GM12891 (cell line): Measurements from ENCODE around the gene CAB39.

Source experiments
- DNase-seq: peaks from one replicate; pipeline ENCODE4 v3.0.0; 2011; ENCODE audit warnings: low spot score; ENCODE audit not compliant: insufficient read length
- FAIRE-seq: peaks from 2 replicates; lab custom pipeline; 2011; peaks lifted over from hg19 to GRCh38; lab: Jason Lieb, UNC
- PAX5 ChIP-seq: IDR thresholded peaks from 2 replicates; pipeline ENCODE4 v1.6.1; 2011; ENCODE audit warnings: low read length, moderate library complexity, mild to moderate bottlenecking; ENCODE audit not compliant: insufficient read depth, severe bottlenecking
- POLR2A ChIP-seq: IDR thresholded peaks from 2 replicates; pipeline ENCODE4 v1.6.1; 2011; ENCODE audit warnings: low read depth, low read length, control low read depth
- POLR2AphosphoS5 ChIP-seq: IDR thresholded peaks from 2 replicates; pipeline ENCODE4 v1.6.1; 2011; ENCODE audit warnings: low read depth, low read length, control low read depth
- POU2F2 ChIP-seq: IDR thresholded peaks from 2 replicates; pipeline ENCODE4 v1.6.1; 2011; ENCODE audit warnings: low read depth, mild to moderate bottlenecking, control low read depth, low read length, moderate library complexity
- SPI1 ChIP-seq: IDR thresholded peaks from 2 replicates; pipeline ENCODE4 v1.6.1; 2011; ENCODE audit warnings: low read depth, low read length, control low read depth
- TAF1 ChIP-seq: IDR thresholded peaks from 2 replicates; pipeline ENCODE4 v1.6.1; 2011; ENCODE audit warnings: low read depth, low read length, control low read depth

The CAB39 gene

DNA sequence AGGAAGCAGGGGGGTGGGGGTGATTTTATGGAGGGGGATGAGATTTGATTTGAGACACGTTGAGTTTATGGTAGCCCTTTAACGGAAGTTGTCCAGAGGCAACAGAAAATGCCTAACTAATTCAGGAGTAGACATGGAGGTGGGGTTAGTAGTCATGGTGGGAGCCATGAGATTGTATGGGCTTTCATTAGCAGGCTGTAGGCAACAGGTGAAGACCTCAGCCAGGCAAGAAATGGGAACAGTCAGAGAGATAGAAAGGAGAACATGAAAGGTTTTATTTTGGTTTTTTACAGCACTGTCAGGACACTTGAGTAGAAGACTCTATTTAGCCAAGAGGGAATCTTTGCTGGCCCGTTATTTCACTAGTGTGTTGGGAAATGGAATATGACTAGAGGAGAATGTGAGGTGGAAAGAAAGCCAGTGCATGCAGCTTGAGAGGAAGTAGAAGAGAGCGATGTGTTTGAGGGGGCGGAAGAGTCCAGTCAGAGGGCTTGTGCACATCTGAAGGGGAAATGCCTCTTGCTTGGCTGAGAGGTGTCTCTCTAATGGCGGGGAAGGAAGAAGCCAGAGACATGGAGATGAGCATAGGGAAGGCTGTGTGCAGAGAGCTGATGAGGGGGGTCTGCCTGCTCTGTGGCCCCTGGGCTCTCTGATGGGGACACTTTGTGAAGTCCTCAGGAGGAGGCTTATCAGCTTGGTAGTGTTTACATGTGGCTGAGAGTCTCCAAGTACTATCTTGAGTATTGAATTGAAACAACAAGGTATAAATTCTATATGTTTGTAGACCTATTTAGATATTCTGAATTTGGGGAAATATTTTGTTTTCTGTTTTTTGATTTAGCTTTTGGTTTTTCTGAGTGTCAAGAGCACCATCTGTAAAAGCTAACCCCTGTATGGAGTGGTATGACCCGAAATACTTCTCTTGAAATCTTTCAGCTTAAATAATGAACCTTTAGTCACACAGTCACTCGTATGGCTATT lies 85.2 kb downstream of the CAB39 start:
- TF ChIP-seq POLR2AphosphoS5 (no peak; the same call in 1 of the 2 replicates), TAF1 (0 out of 2 replicates have a peak, but pooled peaks have one; percentile 47), POLR2A (0 out of 2 replicates have a peak, but pooled peaks have one; percentile 45), SPI1 (peak; percentile 79), PAX5 (no peak), POU2F2 (peak; percentile 19; the same call in 1 of the 2 replicates)
- FAIRE-seq (peak; percentile 73), DNase-seq (no peak)

- TF ChIP-seq SPI1 (no peak), POLR2AphosphoS5 (no peak), TAF1 (no peak), PAX5 (no peak), POLR2A (no peak), POU2F2 (no peak)
- no peak for DNase-seq
- peak; percentile 85 for FAIRE-seq
Observed at GRCh38 chr2:230798769-230799399, 86.2 kb downstream of the CAB39 start.

DNA sequence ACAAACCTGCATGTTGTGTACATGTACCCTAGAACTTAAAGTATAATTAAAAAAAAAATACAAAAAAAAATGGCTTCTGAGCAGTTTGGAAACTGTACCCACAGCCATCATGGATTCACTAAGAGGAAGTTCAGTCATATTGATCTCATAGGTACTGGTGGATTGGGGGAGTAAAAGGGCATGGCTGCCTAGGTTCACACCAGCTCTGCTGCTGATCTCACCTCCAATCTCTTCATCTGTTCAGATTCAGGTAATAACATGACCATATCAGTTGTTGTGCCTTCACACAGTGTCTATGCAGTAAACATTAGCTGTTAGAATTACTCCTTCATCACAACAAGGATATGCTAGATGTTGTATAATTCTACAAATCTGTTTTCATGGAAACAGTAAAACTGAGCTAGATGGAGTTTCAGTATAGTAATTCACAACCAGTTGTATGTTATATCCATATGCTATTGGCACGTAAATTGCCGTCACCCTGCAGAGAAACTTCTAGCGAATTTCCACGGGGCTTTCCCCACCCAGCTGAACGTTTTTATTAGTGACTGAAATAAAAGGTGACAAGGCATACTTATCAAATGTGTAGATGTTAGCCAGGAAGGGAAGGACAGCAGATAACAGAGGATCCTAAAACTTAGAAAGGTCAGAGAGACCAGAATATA lies 92.8 kb downstream of the CAB39 start:
- DNase-seq (no peak), FAIRE-seq (peak; percentile 13)
- no peak for TF ChIP-seq POU2F2
- no peak for TF ChIP-seq POLR2A
- TF ChIP-seq PAX5 = no peak
- TF ChIP-seq TAF1 = no peak
- no peak for TF ChIP-seq SPI1
- no peak for TF ChIP-seq POLR2AphosphoS5

- FAIRE-seq (no peak), DNase-seq (no peak)
Observed at GRCh38 chr2:230807729-230808128, 95.1 kb downstream of the CAB39 start.

DNA sequence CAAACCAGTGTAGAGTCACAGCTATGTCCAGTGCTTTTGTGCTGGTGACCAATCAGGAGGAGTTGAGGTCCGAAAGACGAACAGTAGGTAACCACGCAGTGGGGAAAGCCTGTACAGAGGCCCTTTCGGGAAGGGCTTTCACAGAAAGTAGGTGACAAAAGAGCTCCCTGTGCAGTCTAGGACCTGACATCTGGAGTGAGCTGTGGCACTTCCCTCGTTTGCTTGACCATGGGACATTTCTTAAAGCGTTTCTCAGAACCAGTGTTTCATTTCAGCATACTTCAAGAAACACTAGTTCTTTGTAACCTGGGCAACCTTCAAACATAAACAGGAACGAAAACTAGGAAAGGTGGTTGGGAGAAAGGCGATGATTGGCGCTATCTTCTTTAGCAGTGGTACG lies 96.4 kb downstream of the CAB39 start:
- no peak for FAIRE-seq
- no peak for DNase-seq
- TF ChIP-seq POU2F2 (no peak), POLR2A (no peak), POLR2AphosphoS5 (no peak), PAX5 (no peak), SPI1 (no peak), TAF1 (no peak)

More at GRCh38 chr2:230807729-230808128, 95.1 kb downstream of the CAB39 start:
- no peak for TF ChIP-seq PAX5
- no peak for TF ChIP-seq POLR2A
- no peak for TF ChIP-seq POLR2AphosphoS5
- no peak for TF ChIP-seq POU2F2
- no peak for TF ChIP-seq TAF1
- no peak for TF ChIP-seq SPI1

DNA sequence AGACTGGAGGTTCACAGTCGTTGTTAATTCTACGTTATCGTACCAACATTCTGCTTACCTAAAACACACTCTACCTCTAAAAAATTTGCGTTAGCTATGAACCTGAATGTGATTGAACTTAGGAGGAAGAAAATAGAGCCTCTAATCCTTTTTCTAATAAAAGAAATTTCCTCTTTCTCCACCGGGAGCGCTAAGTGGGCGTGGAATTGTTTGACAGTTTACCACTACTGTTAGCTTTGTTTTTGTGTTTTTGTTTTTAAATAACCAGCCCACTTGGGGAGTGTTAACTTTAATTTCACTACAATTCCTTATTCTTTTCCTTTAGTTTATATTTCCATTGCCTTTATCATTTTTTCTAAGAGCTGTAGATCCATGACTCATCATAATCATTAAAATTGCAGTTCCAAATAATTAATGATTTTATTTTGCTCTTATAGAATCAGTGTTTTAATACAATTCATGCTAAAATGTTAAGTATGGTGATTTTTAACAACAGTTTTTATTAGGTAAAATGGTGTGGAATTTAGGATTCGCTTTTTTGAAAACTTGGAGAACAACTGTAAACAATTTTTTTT lies 97.1 kb downstream of the CAB39 start:
- FAIRE-seq (peak; percentile 64), DNase-seq (no peak)
- no peak for TF ChIP-seq POU2F2
- no peak for TF ChIP-seq POLR2AphosphoS5
- TF ChIP-seq POLR2A = no peak
- TF ChIP-seq SPI1 = no peak
- TF ChIP-seq TAF1 = no peak
- TF ChIP-seq PAX5 = no peak

- no peak for DNase-seq
- FAIRE-seq = no peak
- no peak for TF ChIP-seq POLR2A
- no peak for TF ChIP-seq PAX5
- TF ChIP-seq SPI1 = no peak
- TF ChIP-seq POLR2AphosphoS5 = no peak
- no peak for TF ChIP-seq POU2F2
- TF ChIP-seq TAF1 = no peak
Observed at GRCh38 chr2:230811508-230811907, 98.9 kb downstream of the CAB39 start.

DNA sequence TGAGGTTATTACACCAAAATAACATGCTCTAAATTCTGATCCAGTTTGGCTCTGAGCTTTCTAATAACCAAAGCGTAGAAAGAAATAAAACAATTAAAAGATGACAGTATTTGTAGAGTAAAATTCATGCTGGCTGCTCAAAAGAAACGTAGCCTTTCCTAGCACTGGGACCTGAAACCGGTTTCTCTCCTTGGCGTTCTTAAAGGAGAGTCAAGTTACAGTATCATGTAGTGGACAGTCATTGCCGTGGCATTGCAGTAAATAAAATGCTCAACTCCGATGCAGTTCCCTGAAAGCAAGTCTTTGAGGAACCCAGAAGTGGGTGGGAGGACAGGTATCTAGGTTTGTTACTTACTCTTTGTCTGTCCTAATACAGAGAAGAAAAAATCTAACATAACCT lies 99.4 kb downstream of the CAB39 start:
- no peak for FAIRE-seq
- TF ChIP-seq POLR2AphosphoS5 = no peak
- no peak for TF ChIP-seq PAX5
- no peak for TF ChIP-seq TAF1
- TF ChIP-seq SPI1 = no peak
- no peak for TF ChIP-seq POLR2A
- TF ChIP-seq POU2F2 = no peak
- DNase-seq = no peak
